ENCODE data around the gene MAST1. TPM values are rescaled to one million over a fixed set of nuclear protein-coding genes. Genes with fewer than 3 reads are reported as not detected.
"Not testable (repeated sequence)": the region's sequence is repeated elsewhere in the genome, so short reads cannot be mapped to it uniquely, and the experiment has no call there.

MAST1 gene
- total RNA-seq, 4 donors from 2014 or later, result 1.2 TPM; not detected in 3

- H3K4me3 ChIP-seq, result peak overlapping the region in 1 of 2 donors; percentile 1
Measured at GRCh38 chr19:12913011-12913561, 74.8 kb downstream of the MAST1 start.

GRCh38 chr19:12913851-12914690, 75.8 kb downstream of the MAST1 start:
- TF ChIP-seq POLR2A (IDR thresholded peaks at IDR 0.05) (no peak), CTCF (IDR thresholded peaks at IDR 0.05) (no peak)
- Histone ChIP-seq H3K4me3 (no peak overlapping the region), H3K9me3 (no peaks in the 10 kb centered on the region), H3K36me3 (no peaks in the 10 kb centered on the region), H3K27me3 (no peaks in the 10 kb centered on the region), H3K27ac (no peak overlapping the region), H3K4me1 (peaks cover 0 to 6% of the 10 kb centered on the region in 2 donors)
- no peak for DNase-seq
- intact Hi-C loops (cut with DNase I; ENCODE audit: low total_unique reads), result no loop called here

More at GRCh38 chr19:12913011-12913561, 74.8 kb downstream of the MAST1 start:
- Histone ChIP-seq H3K27me3 (no peaks in the 10 kb centered on the region), H3K4me1 (peaks cover 0 to 6% of the 10 kb centered on the region in 2 donors), H3K36me3 (no peaks in the 10 kb centered on the region), H3K9me3 (no peaks in the 10 kb centered on the region), H3K27ac (peak overlapping the region; percentile 13 to 26)
- intact Hi-C loops (cut with DNase I; ENCODE audit: low total_unique reads), result no loop called here
- TF ChIP-seq POLR2A (IDR thresholded peaks at IDR 0.05) (no peak), CTCF (IDR thresholded peaks at IDR 0.05) (no peak)
- peak; percentile 61 to 63 for DNase-seq

GRCh38 chr19:12915860-12916259, 77.5 kb downstream of the MAST1 start:
- intact Hi-C loops (cut with DNase I; ENCODE audit: low total_unique reads); DNase-seq: not testable (repeated sequence)

GRCh38 chr19:12918253-12918652, 79.9 kb downstream of the MAST1 start:
- Histone ChIP-seq H3K9me3 (no peaks in the 10 kb centered on the region), H3K27me3 (no peaks in the 10 kb centered on the region), H3K36me3 (no peaks in the 10 kb centered on the region), H3K4me1 (no peaks in the 10 kb centered on the region), H3K4me3 (no peak overlapping the region), H3K27ac (no peak overlapping the region)
- intact Hi-C loops (cut with DNase I; ENCODE audit: low total_unique reads), result no loop called here
- TF ChIP-seq POLR2A (IDR thresholded peaks at IDR 0.05) (no peak), CTCF (IDR thresholded peaks at IDR 0.05) (no peak)
- DNase-seq, result no peak

More at GRCh38 chr19:12915860-12916259, 77.5 kb downstream of the MAST1 start:
- H3K9me3 ChIP-seq, H3K4me3 ChIP-seq, H3K4me1 ChIP-seq, H3K36me3 ChIP-seq, H3K27me3 ChIP-seq, H3K27ac ChIP-seq: not testable (repeated sequence)

GRCh38 chr19:12921047-12921446, 82.7 kb downstream of the MAST1 start:
- no peaks in the 10 kb centered on the region for H3K4me1 ChIP-seq
- H3K9me3 ChIP-seq, result no peaks in the 10 kb centered on the region
- no peak for DNase-seq
- no peaks in the 10 kb centered on the region for H3K36me3 ChIP-seq
- TF ChIP-seq POLR2A (IDR thresholded peaks at IDR 0.05), result no peak
- no peak for TF ChIP-seq CTCF (IDR thresholded peaks at IDR 0.05)
- H3K4me3 ChIP-seq, result no peak overlapping the region
- intact Hi-C loops (cut with DNase I; ENCODE audit: low total_unique reads), result no loop called here
- no peaks in the 10 kb centered on the region for H3K27me3 ChIP-seq
- no peak overlapping the region for H3K27ac ChIP-seq
